Raji (cell line): ENCODE data around the gene TRPM5.

ENCODE experiments used
- POLR2A ChIP-seq: IDR thresholded peaks from 2 replicates; pipeline ENCODE4 v1.6.1; 2011; ENCODE audit warnings: low read depth, low read length, control low read depth; ENCODE audit not compliant: insufficient read depth

The TRPM5 gene

GRCh38 chr11:2462986-2463765 lies 18.9 kb upstream of the TRPM5 start:
- no peak for TF ChIP-seq POLR2A

- no peak for TF ChIP-seq POLR2A
Measured at GRCh38 chr11:2462543-2462985, 18.2 kb upstream of the TRPM5 start.

- TF ChIP-seq POLR2A = no peak
Measured at GRCh38 chr11:2461956-2462542, 17.7 kb upstream of the TRPM5 start.

- TF ChIP-seq POLR2A = no peak
Measured at GRCh38 chr11:2461253-2461955, 17.1 kb upstream of the TRPM5 start.

- TF ChIP-seq POLR2A = no peak
Measured at GRCh38 chr11:2460540-2461252, 16.4 kb upstream of the TRPM5 start.

- no peak for TF ChIP-seq POLR2A
Measured at GRCh38 chr11:2459796-2460531, 15.7 kb upstream of the TRPM5 start.

GRCh38 chr11:2459016-2459725 lies 14.9 kb upstream of the TRPM5 start:
- no peak for TF ChIP-seq POLR2A

GRCh38 chr11:2458321-2458720 lies 14.0 kb upstream of the TRPM5 start:
- no peak for TF ChIP-seq POLR2A

- TF ChIP-seq POLR2A = no peak
Measured at GRCh38 chr11:2453436-2453835, 9.1 kb upstream of the TRPM5 start.

- no peak for TF ChIP-seq POLR2A
Measured at GRCh38 chr11:2452321-2453012, 8.2 kb upstream of the TRPM5 start.

- no peak for TF ChIP-seq POLR2A
Measured at GRCh38 chr11:2451916-2452315, 7.6 kb upstream of the TRPM5 start.

GRCh38 chr11:2451336-2451735 lies 7.0 kb upstream of the TRPM5 start:
- no peak for TF ChIP-seq POLR2A

GRCh38 chr11:2450321-2451041 lies 6.2 kb upstream of the TRPM5 start:
- TF ChIP-seq POLR2A = no peak
